ENCODE measurements around the gene ST7L. TPM values are rescaled to one million over a fixed set of nuclear protein-coding genes. Genes with fewer than 3 reads are reported as not detected.
A peak's percentile ranks its signal among the peaks of the same experiment; 100 is the strongest.

The ST7L gene
- total RNA-seq, 2 experiments from 2014 or later, result 25.5 to 29.8 TPM

DNA sequence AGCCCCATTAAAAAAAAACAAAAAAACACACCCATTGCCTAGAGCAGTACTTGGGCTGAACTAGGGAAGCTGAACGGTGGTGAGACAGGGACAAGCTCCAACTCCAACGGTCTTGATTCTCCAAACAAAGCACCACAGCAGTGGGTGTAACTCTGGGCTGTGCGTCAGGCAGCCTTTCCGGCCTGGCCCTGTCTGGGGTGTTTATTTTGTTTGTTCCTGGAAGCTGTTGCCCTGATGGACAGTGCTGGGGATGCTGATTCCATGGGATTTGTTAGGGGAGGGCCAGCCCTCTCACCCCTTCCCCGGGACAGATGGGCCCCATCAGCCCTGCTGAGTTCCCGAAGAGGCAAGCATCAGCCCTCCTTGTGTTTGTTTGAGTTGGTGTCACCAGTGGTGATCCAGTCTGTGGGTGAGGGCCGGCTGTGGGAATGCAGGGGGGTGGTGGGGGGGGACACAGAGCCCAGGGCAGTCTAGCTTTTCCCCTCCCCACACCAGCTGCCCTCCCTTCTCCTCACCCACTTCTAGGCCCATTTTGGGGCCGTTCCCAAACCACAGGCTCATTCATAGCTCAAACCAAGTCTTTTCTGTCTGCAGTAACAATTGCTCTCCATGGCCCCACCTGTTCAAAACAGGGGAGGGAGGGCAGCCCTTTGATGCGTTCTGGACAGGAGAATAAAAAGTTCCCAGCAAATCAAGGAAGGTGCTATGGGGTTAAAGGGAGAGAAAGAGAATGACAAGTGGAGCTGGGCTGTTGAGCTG is 105.7 kb downstream of the ST7L start:
- Mint-ChIP-seq H3K4me3 (no peak overlapping the region), H3K27ac (no peak overlapping the region), H3K9me3 (no peaks in the 10 kb centered on the region), H3K36me3 (ENCODE audit: low read depth) (no peaks in the 10 kb centered on the region), H3K27me3 (peaks cover 4% of the 10 kb centered on the region), H3K4me1 (ENCODE audit: low read depth) (no peaks in the 10 kb centered on the region)
- TF ChIP-seq, protein P1, sequence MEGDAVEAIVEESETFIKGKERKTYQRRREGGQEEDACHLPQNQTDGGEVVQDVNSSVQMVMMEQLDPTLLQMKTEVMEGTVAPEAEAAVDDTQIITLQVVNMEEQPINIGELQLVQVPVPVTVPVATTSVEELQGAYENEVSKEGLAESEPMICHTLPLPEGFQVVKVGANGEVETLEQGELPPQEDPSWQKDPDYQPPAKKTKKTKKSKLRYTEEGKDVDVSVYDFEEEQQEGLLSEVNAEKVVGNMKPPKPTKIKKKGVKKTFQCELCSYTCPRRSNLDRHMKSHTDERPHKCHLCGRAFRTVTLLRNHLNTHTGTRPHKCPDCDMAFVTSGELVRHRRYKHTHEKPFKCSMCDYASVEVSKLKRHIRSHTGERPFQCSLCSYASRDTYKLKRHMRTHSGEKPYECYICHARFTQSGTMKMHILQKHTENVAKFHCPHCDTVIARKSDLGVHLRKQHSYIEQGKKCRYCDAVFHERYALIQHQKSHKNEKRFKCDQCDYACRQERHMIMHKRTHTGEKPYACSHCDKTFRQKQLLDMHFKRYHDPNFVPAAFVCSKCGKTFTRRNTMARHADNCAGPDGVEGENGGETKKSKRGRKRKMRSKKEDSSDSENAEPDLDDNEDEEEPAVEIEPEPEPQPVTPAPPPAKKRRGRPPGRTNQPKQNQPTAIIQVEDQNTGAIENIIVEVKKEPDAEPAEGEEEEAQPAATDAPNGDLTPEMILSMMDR (IDR thresholded peaks at IDR 0.05), result no peak
- ChIA-PET CTCF (interaction anchor here (1.2 kb wide), 1 partner anchor 11 kb away, joined by 3 read pairs; no protein-coding TSS in a partner anchor), POLR2A (no interaction called here)
- DNase-seq, result no peak
- Histone ChIP-seq H3K4me1 (ENCODE audit: insufficient read depth, low read length) (peaks cover 11% of the 10 kb centered on the region), H3K27me3 (ENCODE audit: control insufficient read depth in 1 of 2, insufficient read depth in 2 of 2, low read length in 2 of 2) (peaks cover 0 to 2% of the 10 kb centered on the region in 2 experiments), H3K36me3 (ENCODE audit: insufficient read depth, low read length) (no peaks in the 10 kb centered on the region), H3K27ac (ENCODE audit: low read depth in 1 of 2, low read length in 2 of 2) (no peak overlapping the region), H3K9me3 (ENCODE audit: control insufficient read depth in 1 of 2, insufficient read depth in 1 of 2, low read length in 2 of 2) (peaks cover 0 to 1% of the 10 kb centered on the region in 2 experiments), H3K4me3 (ENCODE audit: low read length) (no peak overlapping the region)
- intact Hi-C loops (cut with DNase I, micrococcal nuclease), result no loop called here
- ATAC-seq (ENCODE audit: poor library complexity), result no peak

DNA sequence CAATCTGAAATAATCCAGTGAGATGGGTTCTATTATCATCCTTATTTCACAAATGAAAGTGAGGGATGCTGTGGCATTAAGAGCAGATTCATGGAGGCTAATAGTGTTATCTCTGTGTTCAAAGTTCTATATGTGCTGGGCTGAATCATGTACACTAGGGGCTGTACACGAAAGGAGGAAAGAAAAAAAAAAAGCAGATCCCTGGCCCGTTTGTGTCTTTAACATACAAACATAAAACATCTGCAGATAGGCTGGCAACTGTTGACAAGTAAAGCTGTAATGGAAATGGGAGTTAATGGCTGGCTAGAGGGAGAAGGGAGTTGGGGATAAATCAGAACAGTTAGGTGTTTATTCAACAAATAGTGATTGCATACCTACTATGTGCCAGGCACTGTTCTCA is 107.0 kb downstream of the ST7L start:
- Mint-ChIP-seq H3K27ac (no peak overlapping the region), H3K4me1 (ENCODE audit: low read depth) (peaks cover 7% of the 10 kb centered on the region), H3K9me3 (no peaks in the 10 kb centered on the region), H3K36me3 (ENCODE audit: low read depth) (no peaks in the 10 kb centered on the region), H3K4me3 (no peak overlapping the region), H3K27me3 (peaks cover 12% of the 10 kb centered on the region)
- DNase-seq (no peak), ATAC-seq (ENCODE audit: poor library complexity) (no peak)
- Histone ChIP-seq H3K36me3 (ENCODE audit: insufficient read depth, low read length) (no peaks in the 10 kb centered on the region), H3K4me1 (ENCODE audit: insufficient read depth, low read length) (peaks cover 22% of the 10 kb centered on the region), H3K27me3 (ENCODE audit: control insufficient read depth in 1 of 2, insufficient read depth in 2 of 2, low read length in 2 of 2) (peaks cover 0 to 13% of the 10 kb centered on the region in 2 experiments), H3K9me3 (ENCODE audit: control insufficient read depth in 1 of 2, insufficient read depth in 1 of 2, low read length in 2 of 2) (peaks cover 0 to 4% of the 10 kb centered on the region in 2 experiments), H3K4me3 (ENCODE audit: low read length) (no peak overlapping the region), H3K27ac (ENCODE audit: low read depth in 1 of 2, low read length in 2 of 2) (no peak overlapping the region)
- CTCF ChIA-PET, result no interaction called here
- POLR2A ChIA-PET, result no interaction called here
- TF ChIP-seq, protein P1 (IDR thresholded peaks at IDR 0.05), result no peak
- intact Hi-C loops (cut with DNase I, micrococcal nuclease), result no loop called here

DNA sequence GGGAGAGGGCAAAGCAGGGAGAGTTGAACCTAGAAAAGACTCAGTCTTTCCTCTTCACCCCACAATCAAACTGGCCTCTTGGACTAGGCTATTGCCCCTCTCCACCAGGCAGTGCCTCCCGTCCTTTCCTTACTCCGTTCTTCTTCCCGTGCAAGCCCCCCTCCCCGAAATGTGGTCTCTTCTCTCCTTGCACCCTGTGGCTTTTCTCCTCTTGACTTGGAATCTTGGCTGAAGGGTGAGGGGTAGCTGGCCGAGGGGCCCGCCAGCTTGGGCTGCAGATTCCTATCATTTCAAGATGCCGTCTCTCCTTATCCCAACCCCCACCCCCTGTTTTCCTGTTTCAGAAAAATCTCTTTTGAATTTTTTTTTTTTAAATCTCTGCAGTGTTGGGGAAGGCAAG is 108.6 kb downstream of the ST7L start:
- ChIA-PET POLR2A (interaction anchor here (0.6 kb wide), 1 partner anchor 132 kb away, joined by 7 read pairs; no protein-coding TSS in a partner anchor), CTCF (interaction anchor here (1.0 kb wide), 1 partner anchor 141 kb away, joined by 3 read pairs; no protein-coding TSS in a partner anchor)
- no peaks in the 10 kb centered on the region for H3K36me3 Mint-ChIP-seq (ENCODE audit: low read depth)
- intact Hi-C loops (cut with DNase I, micrococcal nuclease), result no loop called here
- H3K27me3 Mint-ChIP-seq, result peaks cover 18% of the 10 kb centered on the region
- H3K4me3 Mint-ChIP-seq, result peak overlapping the region; percentile 87
- peaks cover 22% of the 10 kb centered on the region for H3K4me1 ChIP-seq (ENCODE audit: insufficient read depth, low read length)
- ATAC-seq (ENCODE audit: poor library complexity), result no peak
- H3K27me3 ChIP-seq (ENCODE audit: control insufficient read depth in 1 of 2, insufficient read depth in 2 of 2, low read length in 2 of 2), result peaks cover 7 to 24% of the 10 kb centered on the region in 2 experiments
- H3K27ac Mint-ChIP-seq, result no peak overlapping the region
- TF ChIP-seq, protein P1 (IDR thresholded peaks at IDR 0.05), result no peak
- peaks cover 7% of the 10 kb centered on the region for H3K4me1 Mint-ChIP-seq (ENCODE audit: low read depth)
- no peaks in the 10 kb centered on the region for H3K9me3 Mint-ChIP-seq
- no peaks in the 10 kb centered on the region for H3K36me3 ChIP-seq (ENCODE audit: insufficient read depth, low read length)
- no peak for DNase-seq
- no peak overlapping the region for H3K4me3 ChIP-seq (ENCODE audit: low read length)
- peaks cover 0 to 4% of the 10 kb centered on the region in 2 experiments for H3K9me3 ChIP-seq (ENCODE audit: control insufficient read depth in 1 of 2, insufficient read depth in 1 of 2, low read length in 2 of 2)
- no peak overlapping the region for H3K27ac ChIP-seq (ENCODE audit: low read depth in 1 of 2, low read length in 2 of 2)

All from CD4-positive, alpha-beta T cell (primary cell).